HCT116 (cell line): ENCODE measurements around the gene TOLLIP. TPM values are rescaled to one million over a fixed set of nuclear protein-coding genes. Genes with fewer than 3 reads are reported as not detected.

Source experiments
- ATAC-seq: fragments of 200-7000 bp; cut with Tn5 transposase; 2 replicates; pipeline ENCODE4 v1.9.1; 2020; ENCODE audit warnings: mild to moderate bottlenecking, moderate library complexity
- BruUV-seq: library from RNA; stranded (reverse); fragments of 400-500 nt; replicated peaks from 2 replicates; lab custom pipeline; 2021; lab: Mats Ljungman, UMichigan
- CTCF ChIA-PET: fragments of 300-600 bp; sonication (Branson Sonifier 250); formaldehyde crosslinking; loops from one replicate; lab custom pipeline; 2021; ENCODE audit warnings: antibody characterized with exemption; lab: Charles Lee
- POLR2A ChIA-PET: fragments of 300-600, 350-600 bp; sonication (Branson Sonifier 250); formaldehyde crosslinking; loops from one replicate; lab custom pipeline; 2021; ENCODE audit warnings: antibody characterized with exemption; lab: Charles Lee
- RAD21 ChIA-PET, 2 experiments: fragments of 300-600 bp; sonication (Branson Sonifier 250); formaldehyde crosslinking; loops; one replicate each; lab custom pipeline; 2023; ENCODE audit warnings: low total read pairs in 2 of 2; ENCODE audit not compliant: uncharacterized antibody in 2 of 2, unreplicated experiment in 2 of 2, low non-redundant PET in 1 of 2; lab: Charles Lee
- DNase-seq: peaks from one replicate; pipeline ENCODE4 v3.0.0-alpha.2; 2010; ENCODE audit warnings: low read depth, low spot score
- H2AFZ ChIP-seq: fragments of 200-600 bp; shearing (Covaris generic), sonication (generic); 2 replicates; pipeline ENCODE4 v1.6.1; 2017; ENCODE audit warnings: low read depth, mixed run types, mixed read lengths, antibody characterized with exemption, low read length; ENCODE audit not compliant: poor library complexity, severe bottlenecking
- H3K27ac ChIP-seq: 2 replicates; pipeline ENCODE4 v1.5.1; 2012; ENCODE audit warnings: low read depth, low read length
- H3K27me3 ChIP-seq: fragments of 200-600 bp; sonication (generic); 2 replicates; pipeline ENCODE4 v1.6.1; 2016; ENCODE audit warnings: mixed run types, low read length, mixed read lengths; ENCODE audit not compliant: insufficient read depth
- H3K36me3 ChIP-seq, 2 experiments: fragments of 200-500 bp in 1 of 2; fragments of 200-600 bp in 1 of 2; sonication (Bioruptor generic) in 1 of 2; sonication (generic) in 1 of 2; 2 replicates each; pipeline versions ENCODE4 v1.5.1 to v1.6.1; 2014 to 2016; ENCODE audit warnings: low read length in 2 of 2, inconsistent platforms in 1 of 2, mixed read lengths in 1 of 2, mixed run types in 1 of 2; ENCODE audit not compliant: insufficient read depth in 2 of 2, control insufficient read depth in 1 of 2
- H3K4me1 ChIP-seq, 2 experiments: fragments of 200-600 bp in 1 of 2; sonication (generic) in 1 of 2; 2 replicates each; pipeline versions ENCODE4 v1.5.1 to v1.6.1; 2012 to 2017; ENCODE audit warnings: low read length in 2 of 2, inconsistent platforms in 1 of 2, mild to moderate bottlenecking in 1 of 2, mixed read lengths in 1 of 2, mixed run types in 1 of 2, moderate library complexity in 1 of 2; ENCODE audit not compliant: insufficient read depth in 2 of 2, control insufficient read depth in 1 of 2
- H3K4me2 ChIP-seq: fragments of 200-600 bp; sonication (generic); 2 replicates; pipeline ENCODE4 v1.6.1; 2017; ENCODE audit warnings: mixed run types, low read length, mixed read lengths
- H3K4me3 ChIP-seq, 2 experiments: fragments of 200-600 bp in 1 of 2; sonication (generic) in 1 of 2; replicated peaks in 1 of 2; 2 replicates each; pipeline ENCODE4 v1.5.1; 2011 to 2016; ENCODE audit warnings: low read length in 2 of 2, control low read depth in 1 of 2, low read depth in 1 of 2, mild to moderate bottlenecking in 1 of 2, mixed read lengths in 1 of 2, mixed run types in 1 of 2
- H3K79me2 ChIP-seq: fragments of 200-600 bp; sonication (generic); 2 replicates; pipeline ENCODE4 v1.6.1; 2017; ENCODE audit warnings: mild to moderate bottlenecking, mixed run types, low read length, moderate library complexity, mixed read lengths; ENCODE audit not compliant: insufficient read depth
- H3K9ac ChIP-seq: fragments of 200-600 bp; sonication (generic); 2 replicates; pipeline ENCODE4 v1.6.1; 2016; ENCODE audit warnings: low read length, mixed read lengths
- H3K9me2 ChIP-seq: fragments of 200-600 bp; sonication (generic), shearing (Covaris generic); 2 replicates; pipeline ENCODE4 v1.6.1; 2017; ENCODE audit warnings: mixed run types, mild to moderate bottlenecking, moderate library complexity; ENCODE audit not compliant: insufficient read depth
- H3K9me3 ChIP-seq, 2 experiments: fragments of 200-500 bp in 1 of 2; fragments of 200-600 bp in 1 of 2; sonication (Bioruptor generic) in 1 of 2; sonication (generic) in 1 of 2; 2 replicates each; pipeline ENCODE4 v1.6.1; 2014 to 2017; ENCODE audit warnings: low read length in 2 of 2, mixed read lengths in 2 of 2, inconsistent platforms in 1 of 2, low read depth in 1 of 2, mild to moderate bottlenecking in 1 of 2, mixed run types in 1 of 2, moderate library complexity in 1 of 2; ENCODE audit not compliant: control insufficient read depth in 1 of 2, insufficient read depth in 1 of 2
- H4K20me1 ChIP-seq: fragments of 200-600 bp; sonication (generic), shearing (Covaris generic); 2 replicates; pipeline ENCODE4 v1.6.1; 2017; ENCODE audit warnings: mixed run types, mild to moderate bottlenecking, moderate library complexity; ENCODE audit not compliant: insufficient read depth
- ATF3 ChIP-seq: IDR thresholded peaks from 2 replicates; pipeline ENCODE4 v1.6.1; 2012
- EGR1 ChIP-seq: IDR thresholded peaks from 2 replicates; pipeline ENCODE4 v1.6.1; 2012; ENCODE audit warnings: low read depth
- EZH2phosphoT487 ChIP-seq: fragments of 200-600 bp; IDR thresholded peaks from 2 replicates; pipeline ENCODE4 v1.6.1; 2018; ENCODE audit warnings: antibody characterized with exemption, borderline replicate concordance
- JUND ChIP-seq: IDR thresholded peaks from 2 replicates; pipeline ENCODE4 v1.6.1; 2012
- RAD21 ChIP-seq: IDR thresholded peaks from 2 replicates; pipeline ENCODE4 v1.6.1; 2012; ENCODE audit warnings: low read depth, mild to moderate bottlenecking
- SP1 ChIP-seq: IDR thresholded peaks from 2 replicates; pipeline ENCODE4 v1.6.1; 2012; ENCODE audit warnings: low read depth
- TCF7L2 ChIP-seq: IDR thresholded peaks from 2 replicates; pipeline ENCODE4 v1.7.0; 2011; ENCODE audit warnings: borderline replicate concordance, inconsistent platforms; ENCODE audit not compliant: insufficient read depth, insufficient read length; ENCODE audit errors: extremely low read depth
- YY1 ChIP-seq: IDR thresholded peaks from 2 replicates; pipeline ENCODE4 v1.6.1; 2011; ENCODE audit warnings: low read length, low read depth, moderate library complexity, mild to moderate bottlenecking; ENCODE audit not compliant: insufficient replicate concordance; ENCODE audit errors: extremely low read depth
- ZNF274 ChIP-seq: fragments of 200-500 bp; sonication (Bioruptor generic); IDR thresholded peaks from 2 replicates; pipeline ENCODE4 v1.6.1; 2014; ENCODE audit warnings: mild to moderate bottlenecking, low read depth, low read length, inconsistent platforms
- intact Hi-C: fragments of 100-400 bp; cut with micrococcal nuclease; formaldehyde crosslinking; loops from 2 replicates; pipeline ENCODE4 v1.10.0; 2022
- total RNA-seq: library from RNA; stranded (reverse); gene quantifications from one replicate; pipeline ENCODE4 v1.2.1, GENCODE V29; 2021; ENCODE audit not compliant: unreplicated experiment
- TF ChIP-seq, protein P1 (sequence below), 3 experiments: fragments of 200-600 bp in 1 of 3; sonication (generic) in 1 of 3; IDR thresholded peaks in 2 of 3; conservative IDR thresholded peaks in 1 of 3; 2 replicates each; pipeline ENCODE4 v1.5.1; 2012 to 2017; ENCODE audit warnings: low read depth in 2 of 3, low read length in 2 of 3, antibody characterized with exemption in 1 of 3, borderline replicate concordance in 1 of 3, control low read depth in 1 of 3, mild to moderate bottlenecking in 1 of 3, mixed read lengths in 1 of 3, mixed run types in 1 of 3, moderate library complexity in 1 of 3; ENCODE audit not compliant: insufficient read depth in 1 of 3

Gene TOLLIP
- total RNA-seq, 1 experiment from 2014 or later, result 28.5 TPM

GRCh38 chr11:1293619-1294015 is 15.8 kb downstream of the TOLLIP start:
- Histone ChIP-seq H3K27ac (no peak overlapping the region), H3K79me2 (peaks cover 9% of the 10 kb centered on the region; the same call in 1 of the 2 replicates), H3K4me2 (no peak overlapping the region), H3K27me3 (no peaks in the 10 kb centered on the region), H3K36me3 (0 out of 4 replicates have a peak, but pooled peaks cover 0 to 6% of the 10 kb centered on the region in 2 experiments), H3K4me3 (no peak overlapping the region), H3K9me3 (no peaks in the 10 kb centered on the region), H2AFZ (no peak overlapping the region), H3K9ac (no peak overlapping the region), H3K4me1 (no peaks in the 10 kb centered on the region), H3K9me2 (no peaks in the 10 kb centered on the region), H4K20me1 (no peaks in the 10 kb centered on the region)
- DNase-seq (no peak), ATAC-seq (peak; percentile 72)
- ChIA-PET RAD21 (no interaction called here), POLR2A (interaction anchor here (1.3 kb wide), 1 partner anchor 58 kb away, joined by 3 read pairs; no protein-coding TSS in a partner anchor), CTCF (interaction anchor here (0.9 to 1.3 kb wide), 2 partner anchors 212 to 222 kb away, joined by 3 to 5 read pairs; no protein-coding TSS in a partner anchor)
- intact Hi-C loops, result loop anchor here (2.0 kb wide), 1 partner anchor 221 kb away; no protein-coding TSS in a partner anchor
- TF ChIP-seq JUND (no peak), RAD21 (peak; percentile 77), EGR1 (no peak), TCF7L2 (no peak), EZH2phosphoT487 (no peak), YY1 (no peak), ATF3 (no peak), SP1 (no peak), ZNF274 (no peak)
- TF ChIP-seq, protein P1, sequence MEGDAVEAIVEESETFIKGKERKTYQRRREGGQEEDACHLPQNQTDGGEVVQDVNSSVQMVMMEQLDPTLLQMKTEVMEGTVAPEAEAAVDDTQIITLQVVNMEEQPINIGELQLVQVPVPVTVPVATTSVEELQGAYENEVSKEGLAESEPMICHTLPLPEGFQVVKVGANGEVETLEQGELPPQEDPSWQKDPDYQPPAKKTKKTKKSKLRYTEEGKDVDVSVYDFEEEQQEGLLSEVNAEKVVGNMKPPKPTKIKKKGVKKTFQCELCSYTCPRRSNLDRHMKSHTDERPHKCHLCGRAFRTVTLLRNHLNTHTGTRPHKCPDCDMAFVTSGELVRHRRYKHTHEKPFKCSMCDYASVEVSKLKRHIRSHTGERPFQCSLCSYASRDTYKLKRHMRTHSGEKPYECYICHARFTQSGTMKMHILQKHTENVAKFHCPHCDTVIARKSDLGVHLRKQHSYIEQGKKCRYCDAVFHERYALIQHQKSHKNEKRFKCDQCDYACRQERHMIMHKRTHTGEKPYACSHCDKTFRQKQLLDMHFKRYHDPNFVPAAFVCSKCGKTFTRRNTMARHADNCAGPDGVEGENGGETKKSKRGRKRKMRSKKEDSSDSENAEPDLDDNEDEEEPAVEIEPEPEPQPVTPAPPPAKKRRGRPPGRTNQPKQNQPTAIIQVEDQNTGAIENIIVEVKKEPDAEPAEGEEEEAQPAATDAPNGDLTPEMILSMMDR (IDR thresholded peaks at IDR 0.05 in 2 of 3, conservative IDR thresholded peaks at IDR 0.05 in 1 of 3; ENCODE audit: borderline replicate concordance in 1 of 3, insufficient read depth in 1 of 3, low read depth in 2 of 3, low read length in 2 of 3), result peak; percentile 34 to 42 (median 37); a peak in 4 of 6 replicates
- no TSS peak for BruUV-seq
